PC-3 (cell line): ENCODE data around the gene DNAJB6. TPM values are rescaled to one million over a fixed set of nuclear protein-coding genes. Genes with fewer than 3 reads are reported as not detected.

Source experiments
- ATAC-seq: fragments of 200-7000 bp; cut with Tn5 transposase; 2 replicates; pipeline ENCODE4 v1.9.1; 2020; ENCODE audit warnings: mild to moderate bottlenecking, moderate library complexity
- BruUV-seq: library from RNA; stranded (reverse); fragments of 400-500 nt; replicated peaks from 2 replicates; lab custom pipeline; 2021; lab: Mats Ljungman, UMichigan
- CTCF ChIA-PET: fragments of 300-600 bp; sonication (Branson Sonifier 250); formaldehyde crosslinking; loops from one replicate; lab custom pipeline; 2022; ENCODE audit warnings: antibody characterized with exemption; lab: Charles Lee
- POLR2A ChIA-PET: fragments of 300-600 bp; sonication (Branson Sonifier 250); formaldehyde crosslinking; loops from one replicate; lab custom pipeline; 2022; ENCODE audit warnings: antibody characterized with exemption; ENCODE audit not compliant: unreplicated experiment; lab: Charles Lee
- DNase-seq: peaks from one replicate; pipeline ENCODE4 v3.0.0-alpha.2; 2015
- H2AFZ ChIP-seq: fragments of 300-600 bp; sonication (generic); 2 replicates; pipeline ENCODE4 v1.6.0; 2016; ENCODE audit warnings: antibody characterized with exemption, low read length
- H3F3A ChIP-seq: fragments of 300-600 bp; sonication (generic); one replicate; pipeline ENCODE4 v1.6.0; 2017; ENCODE audit warnings: antibody characterized with exemption, low read length, control low read depth, mild to moderate bottlenecking; ENCODE audit not compliant: unreplicated experiment
- H3K27ac ChIP-seq: fragments of 300-600 bp; sonication (generic); 2 replicates; pipeline ENCODE4 v1.5.1; 2016; ENCODE audit warnings: mild to moderate bottlenecking, low read length
- H3K27me3 ChIP-seq: fragments of 300-600 bp; sonication (generic); 2 replicates; pipeline ENCODE4 v1.6.1; 2016; ENCODE audit warnings: low read length, mixed read lengths
- H3K36me3 ChIP-seq: fragments of 300-600 bp; sonication (generic); 2 replicates; pipeline ENCODE4 v1.6.1; 2016; ENCODE audit warnings: low read depth, mixed run types, low read length, mixed read lengths
- H3K4me1 ChIP-seq: fragments of 300-600 bp; sonication (generic); 2 replicates; pipeline ENCODE4 v1.5.1; 2016; ENCODE audit warnings: low read length; ENCODE audit not compliant: insufficient read depth
- H3K4me2 ChIP-seq: fragments of 300-600 bp; sonication (generic); 2 replicates; pipeline ENCODE4 v1.6.0; 2016; ENCODE audit warnings: low read length
- H3K4me3 ChIP-seq: fragments of 300-600 bp; sonication (generic); 2 replicates; pipeline ENCODE4 v1.5.1; 2016; ENCODE audit warnings: mild to moderate bottlenecking, low read length, mixed read lengths
- H3K79me2 ChIP-seq: fragments of 300-600 bp; sonication (generic); 2 replicates; pipeline ENCODE4 v1.6.1; 2017; ENCODE audit warnings: low read length, mixed read lengths
- H3K9ac ChIP-seq: fragments of 300-600 bp; sonication (generic); 2 replicates; pipeline ENCODE4 v1.6.0; 2016; ENCODE audit warnings: mild to moderate bottlenecking, low read length
- H3K9me2 ChIP-seq: fragments of 300-600 bp; sonication (generic); replicated peaks from 2 replicates; pipeline ENCODE4 v1.6.1; 2016; ENCODE audit warnings: mixed run types, low read length, mixed read lengths
- H3K9me3 ChIP-seq: fragments of 300-600 bp; sonication (generic); 2 replicates; pipeline ENCODE4 v1.6.1; 2016; ENCODE audit warnings: low read length, mixed read lengths
- H4K20me1 ChIP-seq: fragments of 300-600 bp; sonication (generic); 2 replicates; pipeline ENCODE4 v1.6.1; 2016; ENCODE audit warnings: low read length, mixed read lengths
- CTCF ChIP-seq: fragments of 300-600 bp; sonication (generic); conservative IDR thresholded peaks from 2 replicates; pipeline ENCODE4 v1.5.1; 2017; ENCODE audit warnings: antibody characterized with exemption, low read depth, mild to moderate bottlenecking, low read length
- EZH2 ChIP-seq: fragments of 300-600 bp; sonication (generic); IDR thresholded peaks from one replicate; pipeline ENCODE4 v1.6.1; 2017; ENCODE audit warnings: antibody characterized with exemption, mild to moderate bottlenecking, low read length; ENCODE audit not compliant: unreplicated experiment
- EZH2phosphoT487 ChIP-seq: fragments of 300-600 bp; sonication (generic); IDR thresholded peaks from 2 replicates; pipeline ENCODE4 v1.6.1; 2018; ENCODE audit warnings: mild to moderate bottlenecking, antibody characterized with exemption, low read length, borderline replicate concordance
- intact Hi-C: fragments of 100-400 bp; cut with micrococcal nuclease; formaldehyde crosslinking; loops from 2 replicates; pipeline ENCODE4 v1.9.0; 2023
- total RNA-seq: library from RNA; depleted of rRNA; stranded (reverse); fragments of >200 nt; gene quantifications from 2 replicates; pipeline ENCODE4 v1.2.3, GENCODE V29; 2014

Gene DNAJB6
- total RNA-seq, 1 experiment from 2014 or later: 151 TPM

DNA sequence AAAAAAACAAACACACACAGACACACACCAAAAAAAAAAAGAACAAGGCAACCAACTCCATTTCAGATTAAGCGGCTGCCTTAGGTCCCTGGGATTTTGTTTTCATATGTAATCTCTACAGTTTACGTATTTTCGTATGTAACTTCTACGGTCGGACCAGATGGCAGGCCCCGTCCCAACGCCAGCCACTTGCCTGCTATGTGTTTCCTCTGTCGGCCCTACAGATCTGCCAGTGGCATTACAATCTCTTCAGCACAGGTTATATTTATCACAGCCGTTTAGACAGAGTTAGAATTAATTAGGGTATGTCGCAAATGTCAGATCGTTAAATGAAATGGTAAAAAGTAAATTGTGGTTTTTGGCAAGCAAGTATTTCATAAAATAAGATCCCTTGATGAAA lies 99.3 kb downstream of the DNAJB6 start:
- intact Hi-C loops: no loop called here
- CTCF ChIA-PET: no interaction called here
- Histone ChIP-seq H3K79me2 (no peaks in the 10 kb centered on the region), H3K27ac (no peak overlapping the region), H3F3A (no peaks in the 10 kb centered on the region), H3K4me1 (peaks cover 9% of the 10 kb centered on the region; the same call in 1 of the 2 replicates), H3K9me2 (no peaks in the 10 kb centered on the region), H3K9ac (no peak overlapping the region), H3K4me3 (no peak overlapping the region), H2AFZ (no peak overlapping the region), H3K36me3 (no peaks in the 10 kb centered on the region), H4K20me1 (no peaks in the 10 kb centered on the region), H3K27me3 (no peaks in the 10 kb centered on the region), H3K4me2 (no peak overlapping the region), H3K9me3 (no peaks in the 10 kb centered on the region)
- ATAC-seq: no peak
- no peak for DNase-seq
- TF ChIP-seq EZH2phosphoT487 (no peak), EZH2 (no peak), CTCF (no peak)
- no TSS peak for BruUV-seq
- POLR2A ChIA-PET: interaction anchor here (0.6 kb wide), 2 partner anchors 119 to 202 kb away, joined by 6 to 8 read pairs; no protein-coding TSS in a partner anchor

DNA sequence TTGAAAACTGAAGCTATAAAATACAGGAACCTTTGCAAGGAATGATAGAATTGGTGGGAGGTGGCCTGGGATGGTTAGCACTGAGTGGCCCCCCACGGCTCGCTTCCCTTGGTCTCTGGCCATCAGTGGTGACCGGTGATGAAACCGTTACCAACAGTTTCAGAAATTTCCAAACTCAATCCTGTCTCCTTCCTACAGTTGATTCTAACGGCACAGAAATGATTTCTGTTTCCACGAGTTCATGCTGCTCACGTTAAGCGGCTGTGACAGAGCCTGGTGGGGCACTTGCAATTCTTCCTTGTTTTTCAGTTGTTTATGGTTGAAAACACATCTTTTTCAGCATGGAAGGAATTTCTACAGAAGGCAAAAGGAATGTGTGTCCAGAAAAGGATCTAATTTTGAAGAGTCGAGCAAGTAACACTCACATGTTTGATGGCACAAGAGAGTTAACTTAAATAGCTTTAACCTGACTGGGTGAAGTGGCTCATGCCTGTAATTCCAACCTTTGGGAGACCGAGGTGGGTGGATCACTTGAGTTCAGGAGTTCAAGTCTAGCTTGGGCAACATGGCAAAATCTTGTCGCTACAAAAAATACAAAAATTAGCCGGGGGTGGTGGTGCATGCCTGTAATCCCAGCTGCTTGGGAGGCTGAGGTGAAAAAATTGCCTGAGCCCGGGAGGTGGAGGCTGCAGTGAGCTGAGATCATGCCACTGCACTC lies 100.1 kb downstream of the DNAJB6 start:
- CTCF ChIA-PET: no interaction called here
- intact Hi-C loops: no loop called here

More for the DNA sequence above, 100.1 kb downstream of the DNAJB6 start:
- Histone ChIP-seq H3K27ac (no peak overlapping the region), H4K20me1 (no peaks in the 10 kb centered on the region), H3K9ac (no peak overlapping the region), H3K4me1 (peaks cover 9% of the 10 kb centered on the region; the same call in 1 of the 2 replicates), H3K9me3 (no peaks in the 10 kb centered on the region), H3K4me3 (no peak overlapping the region), H3F3A (no peaks in the 10 kb centered on the region), H2AFZ (no peak overlapping the region), H3K27me3 (no peaks in the 10 kb centered on the region), H3K79me2 (no peaks in the 10 kb centered on the region), H3K4me2 (no peak overlapping the region), H3K36me3 (no peaks in the 10 kb centered on the region), H3K9me2 (no peaks in the 10 kb centered on the region)
- no peak for DNase-seq
- no peak for ATAC-seq
- no TSS peak for BruUV-seq
- POLR2A ChIA-PET: no interaction called here
- no peak for TF ChIP-seq EZH2phosphoT487
- TF ChIP-seq CTCF: no peak
- no peak for TF ChIP-seq EZH2
